ENCODE results near the gene POLD3.

POLD3 gene

GRCh38 chr11:74691755-74692154 is 99.4 kb downstream of the POLD3 start:
- no peak for DNase-seq (ENCODE audit: low read depth)
